HEK293 (cell line): ENCODE results near the gene DLX5.

Experiments used
- ELK4 ChIP-seq: IDR thresholded peaks from 2 replicates; pipeline ENCODE4 v1.6.1; 2011; ENCODE audit warnings: mild to moderate bottlenecking, low read depth, low read length, borderline replicate concordance
- KLF16 ChIP-seq: fragments of 450-650 bp; formaldehyde crosslinking; IDR thresholded peaks from 2 replicates; pipeline ENCODE4 v1.5.1; 2017; ENCODE audit warnings: missing biosample characterization, missing genetic modification characterization
- ZBTB17 ChIP-seq: fragments of 450-650 bp; formaldehyde crosslinking; IDR thresholded peaks from 2 replicates; pipeline ENCODE4 v1.5.1; 2016; ENCODE audit warnings: missing biosample characterization, missing genetic modification characterization
- ZBTB44 ChIP-seq: fragments of 450-650 bp; IDR thresholded peaks from 2 replicates; pipeline ENCODE4 v1.5.1; 2018; ENCODE audit warnings: missing biosample characterization, mild to moderate bottlenecking, missing genetic modification characterization
- ZFP41 ChIP-seq: fragments of 450-650 bp; formaldehyde crosslinking; IDR thresholded peaks from 2 replicates; pipeline ENCODE4 v1.5.1; 2016; ENCODE audit warnings: missing biosample characterization, missing genetic modification characterization, borderline replicate concordance
- ZNF133 ChIP-seq: fragments of 450-650 bp; formaldehyde crosslinking; IDR thresholded peaks from 2 replicates; pipeline ENCODE4 v1.5.1; 2016; ENCODE audit warnings: missing biosample characterization, missing genetic modification characterization
- ZNF138 ChIP-seq: fragments of 450-650 bp; formaldehyde crosslinking; IDR thresholded peaks from 2 replicates; pipeline ENCODE4 v1.5.1; 2016; ENCODE audit warnings: missing biosample characterization, missing genetic modification characterization, borderline replicate concordance
- ZNF24 ChIP-seq: fragments of 450-650 bp; formaldehyde crosslinking; IDR thresholded peaks from 2 replicates; pipeline ENCODE4 v1.5.1; 2016; ENCODE audit warnings: missing biosample characterization, missing genetic modification characterization
- ZNF37A ChIP-seq: fragments of 450-650 bp; IDR thresholded peaks from 2 replicates; pipeline ENCODE4 v1.5.1; 2018; ENCODE audit warnings: missing biosample characterization, missing genetic modification characterization
- ZNF404 ChIP-seq: fragments of 450-650 bp; formaldehyde crosslinking; IDR thresholded peaks from 2 replicates; pipeline ENCODE4 v1.5.1; 2017; ENCODE audit warnings: missing biosample characterization, missing genetic modification characterization
- ZNF426 ChIP-seq: fragments of 450-650 bp; formaldehyde crosslinking; IDR thresholded peaks from 2 replicates; pipeline ENCODE4 v1.5.1; 2017; ENCODE audit warnings: missing biosample characterization, missing genetic modification characterization, mild to moderate bottlenecking, inconsistent platforms, moderate library complexity
- ZNF529 ChIP-seq: fragments of 450-650 bp; formaldehyde crosslinking; IDR thresholded peaks from 2 replicates; pipeline ENCODE4 v1.5.1; 2017; ENCODE audit warnings: missing genetic modification characterization, missing biosample characterization; ENCODE audit not compliant: insufficient replicate concordance
- ZNF549 ChIP-seq: fragments of 450-650 bp; IDR thresholded peaks from 2 replicates; pipeline ENCODE4 v1.5.1; 2018; ENCODE audit warnings: missing biosample characterization, missing genetic modification characterization, mild to moderate bottlenecking, inconsistent platforms, moderate library complexity
- ZNF558 ChIP-seq: fragments of 450-650 bp; formaldehyde crosslinking; IDR thresholded peaks from 2 replicates; pipeline ENCODE4 v1.5.1; 2016; ENCODE audit warnings: missing biosample characterization, missing genetic modification characterization
- ZNF561 ChIP-seq: fragments of 450-650 bp; IDR thresholded peaks from 2 replicates; pipeline ENCODE4 v1.5.1; 2018; ENCODE audit warnings: missing biosample characterization, missing genetic modification characterization, borderline replicate concordance
- ZNF596 ChIP-seq: fragments of 450-650 bp; IDR thresholded peaks from 2 replicates; pipeline ENCODE4 v1.5.0; 2018; ENCODE audit warnings: missing biosample characterization, mild to moderate bottlenecking, missing genetic modification characterization, moderate library complexity
- ZNF629 ChIP-seq: fragments of 450-650 bp; formaldehyde crosslinking; IDR thresholded peaks from 2 replicates; pipeline ENCODE4 v1.5.1; 2017; ENCODE audit warnings: missing biosample characterization, missing genetic modification characterization
- ZNF701 ChIP-seq: fragments of 450-650 bp; formaldehyde crosslinking; IDR thresholded peaks from 2 replicates; pipeline ENCODE4 v1.5.1; 2016; ENCODE audit warnings: missing biosample characterization, missing genetic modification characterization
- ZNF747 ChIP-seq: fragments of 450-650 bp; formaldehyde crosslinking; IDR thresholded peaks from 2 replicates; pipeline ENCODE4 v1.5.1; 2016; ENCODE audit warnings: missing biosample characterization, missing genetic modification characterization
- ZNF768 ChIP-seq: fragments of 450-650 bp; formaldehyde crosslinking; IDR thresholded peaks from 2 replicates; pipeline ENCODE4 v1.5.1; 2018; ENCODE audit warnings: missing biosample characterization, mild to moderate bottlenecking, missing genetic modification characterization
- ZXDB ChIP-seq: fragments of 450-650 bp; formaldehyde crosslinking; IDR thresholded peaks from 2 replicates; pipeline ENCODE4 v1.5.1; 2016; ENCODE audit warnings: missing biosample characterization, missing genetic modification characterization
- TF ChIP-seq, protein P1 (sequence below): fragments of 450-650 bp; formaldehyde crosslinking; conservative IDR thresholded peaks from 2 replicates; pipeline ENCODE4 v1.5.1; 2016; ENCODE audit warnings: low read depth, missing biosample characterization, missing genetic modification characterization
- TF ChIP-seq, protein P2 (sequence below): fragments of 450-650 bp; formaldehyde crosslinking; IDR thresholded peaks from 2 replicates; pipeline ENCODE4 v1.5.1; 2016; ENCODE audit warnings: missing biosample characterization, missing genetic modification characterization
- TF ChIP-seq, protein P3 (sequence below): fragments of 450-650 bp; formaldehyde crosslinking; IDR thresholded peaks from 2 replicates; pipeline ENCODE4 v1.5.1; 2017; ENCODE audit warnings: missing biosample characterization, missing genetic modification characterization
- TF ChIP-seq, protein P4 (sequence below): sonication (generic); formaldehyde crosslinking; IDR thresholded peaks from 2 replicates; pipeline ENCODE4 v1.8.1; 2022; ENCODE audit warnings: mild to moderate bottlenecking, moderate library complexity, missing genetic modification reagents

The DLX5 gene

GRCh38 chr7:97005183-97006054 is 19.2 kb downstream of the DLX5 start, which contains the start of gene DLX6 (continued):
- TF ChIP-seq, protein P1, sequence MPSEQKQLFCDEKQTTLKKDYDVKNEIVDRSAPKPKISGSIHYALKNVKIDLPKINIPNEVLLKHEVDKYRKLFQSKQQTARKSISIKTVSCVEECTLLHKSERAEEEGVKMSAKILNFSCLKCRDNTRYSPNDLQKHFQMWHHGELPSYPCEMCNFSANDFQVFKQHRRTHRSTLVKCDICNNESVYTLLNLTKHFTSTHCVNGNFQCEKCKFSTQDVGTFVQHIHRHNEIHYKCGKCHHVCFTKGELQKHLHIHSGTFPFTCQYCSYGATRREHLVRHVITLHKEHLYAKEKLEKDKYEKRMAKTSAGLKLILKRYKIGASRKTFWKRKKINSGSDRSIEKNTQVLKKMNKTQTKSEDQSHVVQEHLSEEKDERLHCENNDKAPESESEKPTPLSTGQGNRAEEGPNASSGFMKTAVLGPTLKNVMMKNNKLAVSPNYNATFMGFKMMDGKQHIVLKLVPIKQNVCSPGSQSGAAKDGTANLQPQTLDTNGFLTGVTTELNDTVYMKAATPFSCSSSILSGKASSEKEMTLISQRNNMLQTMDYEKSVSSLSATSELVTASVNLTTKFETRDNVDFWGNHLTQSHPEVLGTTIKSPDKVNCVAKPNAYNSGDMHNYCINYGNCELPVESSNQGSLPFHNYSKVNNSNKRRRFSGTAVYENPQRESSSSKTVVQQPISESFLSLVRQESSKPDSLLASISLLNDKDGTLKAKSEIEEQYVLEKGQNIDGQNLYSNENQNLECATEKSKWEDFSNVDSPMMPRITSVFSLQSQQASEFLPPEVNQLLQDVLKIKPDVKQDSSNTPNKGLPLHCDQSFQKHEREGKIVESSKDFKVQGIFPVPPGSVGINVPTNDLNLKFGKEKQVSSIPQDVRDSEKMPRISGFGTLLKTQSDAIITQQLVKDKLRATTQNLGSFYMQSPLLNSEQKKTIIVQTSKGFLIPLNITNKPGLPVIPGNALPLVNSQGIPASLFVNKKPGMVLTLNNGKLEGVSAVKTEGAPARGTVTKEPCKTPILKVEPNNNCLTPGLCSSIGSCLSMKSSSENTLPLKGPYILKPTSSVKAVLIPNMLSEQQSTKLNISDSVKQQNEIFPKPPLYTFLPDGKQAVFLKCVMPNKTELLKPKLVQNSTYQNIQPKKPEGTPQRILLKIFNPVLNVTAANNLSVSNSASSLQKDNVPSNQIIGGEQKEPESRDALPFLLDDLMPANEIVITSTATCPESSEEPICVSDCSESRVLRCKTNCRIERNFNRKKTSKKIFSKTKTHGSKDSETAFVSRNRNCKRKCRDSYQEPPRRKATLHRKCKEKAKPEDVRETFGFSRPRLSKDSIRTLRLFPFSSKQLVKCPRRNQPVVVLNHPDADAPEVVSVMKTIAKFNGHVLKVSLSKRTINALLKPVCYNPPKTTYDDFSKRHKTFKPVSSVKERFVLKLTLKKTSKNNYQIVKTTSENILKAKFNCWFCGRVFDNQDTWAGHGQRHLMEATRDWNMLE (tag by site-specific recombination) = 0 out of 2 replicates have a peak, but pooled peaks have one; percentile 17
- TF ChIP-seq ZNF24 (no peak), ZNF596 (tag by site-specific recombination) (no peak), ZNF426 (tag by site-specific recombination) (no peak), ZNF133 (tag by site-specific recombination) (no peak), ZBTB44 (peak; percentile 49; the same call in 1 of the 2 replicates), ZFP41 (tag by site-specific recombination) (no peak), ZNF138 (no peak), ZXDB (tag by site-specific recombination) (no peak), ZBTB17 (tag by site-specific recombination) (0 out of 2 replicates have a peak, but pooled peaks have one; percentile 43), ZNF37A (tag by site-specific recombination) (no peak), ZNF701 (tag by site-specific recombination) (no peak), ZNF529 (tag by site-specific recombination) (no peak), ZNF768 (tag by site-specific recombination) (no peak), ELK4 (no peak), KLF16 (no peak), ZNF561 (peak; percentile 77; the same call in 1 of the 2 replicates), ZNF549 (no peak), ZNF747 (tag by site-specific recombination) (no peak), ZNF629 (tag by site-specific recombination) (peak; percentile 94), ZNF404 (tag by site-specific recombination) (no peak), ZNF558 (tag by site-specific recombination) (no peak)
- TF ChIP-seq, protein P2, sequence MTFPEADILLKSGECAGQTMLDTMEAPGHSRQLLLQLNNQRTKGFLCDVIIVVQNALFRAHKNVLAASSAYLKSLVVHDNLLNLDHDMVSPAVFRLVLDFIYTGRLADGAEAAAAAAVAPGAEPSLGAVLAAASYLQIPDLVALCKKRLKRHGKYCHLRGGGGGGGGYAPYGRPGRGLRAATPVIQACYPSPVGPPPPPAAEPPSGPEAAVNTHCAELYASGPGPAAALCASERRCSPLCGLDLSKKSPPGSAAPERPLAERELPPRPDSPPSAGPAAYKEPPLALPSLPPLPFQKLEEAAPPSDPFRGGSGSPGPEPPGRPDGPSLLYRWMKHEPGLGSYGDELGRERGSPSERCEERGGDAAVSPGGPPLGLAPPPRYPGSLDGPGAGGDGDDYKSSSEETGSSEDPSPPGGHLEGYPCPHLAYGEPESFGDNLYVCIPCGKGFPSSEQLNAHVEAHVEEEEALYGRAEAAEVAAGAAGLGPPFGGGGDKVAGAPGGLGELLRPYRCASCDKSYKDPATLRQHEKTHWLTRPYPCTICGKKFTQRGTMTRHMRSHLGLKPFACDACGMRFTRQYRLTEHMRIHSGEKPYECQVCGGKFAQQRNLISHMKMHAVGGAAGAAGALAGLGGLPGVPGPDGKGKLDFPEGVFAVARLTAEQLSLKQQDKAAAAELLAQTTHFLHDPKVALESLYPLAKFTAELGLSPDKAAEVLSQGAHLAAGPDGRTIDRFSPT (tag by site-specific recombination) = peak; percentile 54; the same call in 1 of the 2 replicates
- TF ChIP-seq, protein P3, sequence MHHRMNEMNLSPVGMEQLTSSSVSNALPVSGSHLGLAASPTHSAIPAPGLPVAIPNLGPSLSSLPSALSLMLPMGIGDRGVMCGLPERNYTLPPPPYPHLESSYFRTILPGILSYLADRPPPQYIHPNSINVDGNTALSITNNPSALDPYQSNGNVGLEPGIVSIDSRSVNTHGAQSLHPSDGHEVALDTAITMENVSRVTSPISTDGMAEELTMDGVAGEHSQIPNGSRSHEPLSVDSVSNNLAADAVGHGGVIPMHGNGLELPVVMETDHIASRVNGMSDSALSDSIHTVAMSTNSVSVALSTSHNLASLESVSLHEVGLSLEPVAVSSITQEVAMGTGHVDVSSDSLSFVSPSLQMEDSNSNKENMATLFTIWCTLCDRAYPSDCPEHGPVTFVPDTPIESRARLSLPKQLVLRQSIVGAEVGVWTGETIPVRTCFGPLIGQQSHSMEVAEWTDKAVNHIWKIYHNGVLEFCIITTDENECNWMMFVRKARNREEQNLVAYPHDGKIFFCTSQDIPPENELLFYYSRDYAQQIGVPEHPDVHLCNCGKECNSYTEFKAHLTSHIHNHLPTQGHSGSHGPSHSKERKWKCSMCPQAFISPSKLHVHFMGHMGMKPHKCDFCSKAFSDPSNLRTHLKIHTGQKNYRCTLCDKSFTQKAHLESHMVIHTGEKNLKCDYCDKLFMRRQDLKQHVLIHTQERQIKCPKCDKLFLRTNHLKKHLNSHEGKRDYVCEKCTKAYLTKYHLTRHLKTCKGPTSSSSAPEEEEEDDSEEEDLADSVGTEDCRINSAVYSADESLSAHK (tag by site-specific recombination) = peak; percentile 80
- TF ChIP-seq, protein P4, sequence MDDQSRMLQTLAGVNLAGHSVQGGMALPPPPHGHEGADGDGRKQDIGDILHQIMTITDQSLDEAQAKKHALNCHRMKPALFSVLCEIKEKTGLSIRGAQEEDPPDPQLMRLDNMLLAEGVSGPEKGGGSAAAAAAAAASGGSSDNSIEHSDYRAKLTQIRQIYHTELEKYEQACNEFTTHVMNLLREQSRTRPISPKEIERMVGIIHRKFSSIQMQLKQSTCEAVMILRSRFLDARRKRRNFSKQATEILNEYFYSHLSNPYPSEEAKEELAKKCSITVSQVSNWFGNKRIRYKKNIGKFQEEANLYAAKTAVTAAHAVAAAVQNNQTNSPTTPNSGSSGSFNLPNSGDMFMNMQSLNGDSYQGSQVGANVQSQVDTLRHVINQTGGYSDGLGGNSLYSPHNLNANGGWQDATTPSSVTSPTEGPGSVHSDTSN (CRISPR knock-in tag) = 0 out of 2 replicates have a peak, but pooled peaks have one; percentile 43
